Psoas muscle (tissue), 8 donors: ENCODE measurements around the gene ETV1. TPM values are rescaled to one million over a fixed set of nuclear protein-coding genes. Genes with fewer than 3 reads are reported as not detected.

Source experiments
- ATAC-seq, 4 donors: fragments of 200-7000 bp; cut with Tn5 transposase; one replicate each; pipeline ENCODE4 v1.9.1; 2020; ENCODE audit warnings: moderate library complexity in 3 of 4, mild to moderate bottlenecking in 2 of 4
- DNase-seq, 2 donors: peaks; one replicate each; pipeline ENCODE4 v3.0.0-alpha.2; 2020
- H3K27ac ChIP-seq: fragments of 200-600 bp; one replicate; pipeline ENCODE4 v1.8.0; 2022
- H3K27me3 ChIP-seq, 3 donors: fragments of 200-600 bp in 1 of 3; one replicate each; pipeline versions ENCODE4 v1.6.1 to v1.8.0; 2013 to 2022; ENCODE audit warnings: low read length in 2 of 3, mild to moderate bottlenecking in 2 of 3, moderate library complexity in 1 of 3; ENCODE audit not compliant: insufficient read depth in 3 of 3
- H3K36me3 ChIP-seq, 2 donors: fragments of 200-600 bp in 1 of 2; one replicate each; pipeline versions ENCODE4 v1.6.1 to v1.8.0; 2013 to 2022; ENCODE audit warnings: low read depth in 1 of 2, mild to moderate bottlenecking in 1 of 2, moderate library complexity in 1 of 2; ENCODE audit not compliant: insufficient read depth in 1 of 2
- H3K4me1 ChIP-seq: fragments of 200-600 bp; one replicate; pipeline ENCODE4 v1.8.0; 2022
- H3K4me3 ChIP-seq: fragments of 200-600 bp; one replicate; pipeline ENCODE4 v1.8.0; 2022; ENCODE audit warnings: mild to moderate bottlenecking
- H3K9me3 ChIP-seq: fragments of 200-600 bp; one replicate; pipeline ENCODE4 v1.8.0; 2022
- WGBS, 3 donors: extraction: QIAGEN DNeasy Blood & Tissue Kit; methylation state at CpG; one replicate each; pipeline versions ENCODE4 v1.1.6 to v1.1.7; 2013; 5-methylcytosine and 5-hydroxymethylcytosine counted together
- intact Hi-C, 2 donors: fragments of 100-400 bp; cut with DNase I; formaldehyde crosslinking; loops; one replicate each; pipeline versions ENCODE4 v1.11.0 to v1.14.2; 2022
- polyA plus RNA-seq, 3 donors: library from polyadenylated mRNA; stranded (reverse); fragments of 200-250 nt; gene quantifications; one replicate each; pipeline ENCODE4 v1.2.3, GENCODE V29; 2013
- total RNA-seq, 4 donors: library from RNA; stranded (reverse); fragmentation: NEBNext Ultra II Directional in 2 of 4; extraction: Animal tissue kit (Norgen Biotek cat#: 25700) in 2 of 4; gene quantifications; one replicate each; pipeline versions ENCODE4 v1.2.1 to v1.2.4, GENCODE V29; 2021 to 2023
- TF ChIP-seq, protein P1 (sequence below): fragments of 200-600 bp; IDR thresholded peaks from one replicate; pipeline ENCODE4 v1.8.0; 2022; ENCODE audit warnings: antibody characterized with exemption
- donor health status: healthy with polysubstance abuse.
- donor health status: DM: no; HTN: no; CAD: no; lungs with moderate emphysema.
- donor health status: Bipolar disorder and iron deficiency.
- donor health status: healthy.
- donor health status: DM: yes; HTN: yes; CAD: no.
- donor health status: DM: no; HTN: no; CAD: no.
- donor health status: DM: no; HTN: no; CAD: no.
- donor health status: DM: yes; HTN: yes; CAD: no.

The ETV1 gene
- total and polyA plus RNA-seq, 7 donors = 0.20 to 3.8 (median 0.95) TPM

DNA sequence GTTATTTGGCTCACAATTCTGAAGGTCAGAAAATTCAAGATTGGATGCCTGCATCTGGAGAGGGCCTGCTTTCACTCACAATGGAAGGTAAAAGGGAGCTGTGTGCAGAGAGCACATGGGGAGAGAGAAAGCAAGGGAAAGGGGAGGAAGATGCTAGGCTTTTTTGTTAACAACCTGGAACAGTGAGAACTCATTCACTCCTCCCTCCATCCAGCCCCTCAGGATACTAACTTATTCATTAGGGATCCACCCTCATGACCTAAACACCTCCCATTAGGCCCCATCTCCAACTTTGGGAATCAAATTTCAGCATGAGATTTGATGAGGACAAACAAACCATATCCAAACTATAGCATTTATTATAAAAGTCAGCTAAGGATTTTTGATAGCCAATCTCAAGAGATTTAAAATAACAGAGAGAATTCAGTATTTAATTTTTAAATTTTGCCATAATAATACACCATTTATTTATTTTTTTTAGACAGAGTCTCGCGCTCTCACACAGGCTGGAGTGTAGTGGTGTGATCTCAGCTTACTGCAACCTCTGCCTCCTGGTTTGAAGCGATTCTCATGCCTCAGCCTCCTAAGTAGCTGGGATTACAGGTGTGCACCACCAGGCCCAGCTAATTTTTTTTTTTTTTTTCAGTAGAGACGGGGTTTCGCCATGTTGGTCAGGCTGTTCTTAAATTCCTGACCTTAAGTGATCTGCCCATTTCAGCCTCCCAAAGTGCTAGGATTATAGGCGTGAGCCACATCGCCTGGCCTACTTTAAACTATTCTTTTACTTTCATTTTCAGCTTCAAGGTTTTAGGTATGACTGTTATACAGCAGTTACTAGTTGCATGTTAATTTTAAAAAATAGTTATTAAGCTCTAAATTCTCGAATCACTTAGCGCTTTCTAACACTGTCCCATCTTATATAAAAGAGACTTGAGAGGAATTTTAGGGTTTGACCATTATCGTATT lies 20.3 kb upstream of the ETV1 start:
- no peak overlapping the region for H3K4me3 ChIP-seq
- WGBS, 3 donors = 93 to 95% (median 95%) methylated on average over 10 of the region's 10 CpGs
- no peaks in the 10 kb centered on the region for H3K4me1 ChIP-seq
- intact Hi-C loops = no loop called here
- ATAC-seq (no peak), DNase-seq (no peak)
- no peaks in the 10 kb centered on the region for H3K9me3 ChIP-seq
- H3K36me3 ChIP-seq = no peaks in the 10 kb centered on the region
- TF ChIP-seq, protein P1, sequence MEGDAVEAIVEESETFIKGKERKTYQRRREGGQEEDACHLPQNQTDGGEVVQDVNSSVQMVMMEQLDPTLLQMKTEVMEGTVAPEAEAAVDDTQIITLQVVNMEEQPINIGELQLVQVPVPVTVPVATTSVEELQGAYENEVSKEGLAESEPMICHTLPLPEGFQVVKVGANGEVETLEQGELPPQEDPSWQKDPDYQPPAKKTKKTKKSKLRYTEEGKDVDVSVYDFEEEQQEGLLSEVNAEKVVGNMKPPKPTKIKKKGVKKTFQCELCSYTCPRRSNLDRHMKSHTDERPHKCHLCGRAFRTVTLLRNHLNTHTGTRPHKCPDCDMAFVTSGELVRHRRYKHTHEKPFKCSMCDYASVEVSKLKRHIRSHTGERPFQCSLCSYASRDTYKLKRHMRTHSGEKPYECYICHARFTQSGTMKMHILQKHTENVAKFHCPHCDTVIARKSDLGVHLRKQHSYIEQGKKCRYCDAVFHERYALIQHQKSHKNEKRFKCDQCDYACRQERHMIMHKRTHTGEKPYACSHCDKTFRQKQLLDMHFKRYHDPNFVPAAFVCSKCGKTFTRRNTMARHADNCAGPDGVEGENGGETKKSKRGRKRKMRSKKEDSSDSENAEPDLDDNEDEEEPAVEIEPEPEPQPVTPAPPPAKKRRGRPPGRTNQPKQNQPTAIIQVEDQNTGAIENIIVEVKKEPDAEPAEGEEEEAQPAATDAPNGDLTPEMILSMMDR = no peak
- no peaks in the 10 kb centered on the region for H3K27me3 ChIP-seq
- no peak overlapping the region for H3K27ac ChIP-seq

DNA sequence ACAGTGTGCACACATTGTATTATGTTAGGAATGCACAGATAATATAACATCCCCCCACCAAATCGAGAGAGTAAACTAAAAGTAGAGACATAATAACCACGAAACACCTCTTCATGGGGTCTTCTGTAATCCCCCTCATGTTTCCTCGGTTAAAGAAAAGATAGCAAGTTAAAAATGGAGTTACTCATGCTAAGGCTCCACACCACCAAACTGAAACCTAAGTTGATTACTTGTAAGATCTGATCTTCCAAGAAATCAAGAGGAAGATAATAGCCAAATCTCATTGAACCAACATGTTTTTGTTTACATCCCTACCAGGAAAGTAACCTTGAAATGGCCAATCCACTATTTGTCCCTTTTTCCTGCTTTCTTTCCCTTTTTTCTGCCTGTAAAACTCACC lies 11.7 kb upstream of the ETV1 start:
- intact Hi-C loops = no loop called here
- 79 to 82% (median 81%) methylated on average over 3 of the region's 3 CpGs for WGBS, 3 donors
- DNase-seq (no peak), ATAC-seq (no peak)
- Histone ChIP-seq H3K36me3 (no peaks in the 10 kb centered on the region), H3K9me3 (no peaks in the 10 kb centered on the region), H3K27me3 (no peaks in the 10 kb centered on the region), H3K27ac (no peak overlapping the region), H3K4me3 (no peak overlapping the region), H3K4me1 (no peaks in the 10 kb centered on the region)
- TF ChIP-seq, protein P1 = no peak

DNA sequence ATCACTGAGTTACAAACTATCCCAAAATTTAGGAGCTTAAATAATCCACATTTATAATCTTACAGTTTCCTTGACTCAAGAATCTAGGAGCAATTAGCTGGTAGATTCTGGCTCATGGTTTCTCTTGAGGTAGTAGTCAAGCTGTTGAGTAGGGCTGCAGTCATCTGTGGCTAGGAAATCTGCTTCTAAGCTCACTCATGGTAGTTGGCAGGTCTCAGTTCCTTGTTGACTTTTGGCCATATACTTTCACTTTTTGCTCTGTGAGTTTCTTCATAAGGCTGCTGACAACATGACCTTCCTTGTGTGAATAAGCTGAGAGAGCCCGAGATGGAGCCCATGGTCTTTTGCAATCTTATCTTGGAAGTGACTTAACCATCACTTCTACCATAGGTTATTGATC lies 10.8 kb upstream of the ETV1 start:
- H3K27me3 ChIP-seq = no peaks in the 10 kb centered on the region
- TF ChIP-seq, protein P1 = no peak
- H3K4me1 ChIP-seq = no peaks in the 10 kb centered on the region
- 93 to 100% (median 95%) methylated on average over 1 of the region's 1 CpG for WGBS, 3 donors
- ATAC-seq (no peak), DNase-seq (no peak)
- H3K9me3 ChIP-seq = no peaks in the 10 kb centered on the region
- no peak overlapping the region for H3K27ac ChIP-seq
- intact Hi-C loops = no loop called here
- H3K4me3 ChIP-seq = no peak overlapping the region
- H3K36me3 ChIP-seq = no peaks in the 10 kb centered on the region

- WGBS, 3 donors = 61 to 65% (median 63%) methylated on average over 5 of the region's 5 CpGs
- H3K4me1 ChIP-seq = no peaks in the 10 kb centered on the region
- ATAC-seq = no peak
- DNase-seq = no peak
- intact Hi-C loops = no loop called here
- no peaks in the 10 kb centered on the region for H3K27me3 ChIP-seq
- H3K36me3 ChIP-seq = no peaks in the 10 kb centered on the region
- H3K9me3 ChIP-seq = no peaks in the 10 kb centered on the region
- H3K4me3 ChIP-seq = no peak overlapping the region
- no peak overlapping the region for H3K27ac ChIP-seq
- TF ChIP-seq, protein P1 = no peak
These were observed 9.4 kb upstream of the ETV1 start for GRCh38 chr7:13998866-13999265.
